GM19328 (cell line): ENCODE results near the gene FAM81B.

ENCODE experiments used
- ATAC-seq: cut with Tn5 transposase; IDR thresholded peaks from one replicate; pipeline ENCODE4 v1.9.1; 2021; ENCODE audit warnings: mild to moderate bottlenecking, moderate library complexity; ENCODE audit not compliant: unreplicated experiment

FAM81B gene

GRCh38 chr5:95454536-95454935 is 63.4 kb downstream of the FAM81B start:
- ATAC-seq, result no peak

GRCh38 chr5:95460665-95461064 is 69.5 kb downstream of the FAM81B start:
- no peak for ATAC-seq

GRCh38 chr5:95471487-95471886 is 80.3 kb downstream of the FAM81B start:
- ATAC-seq, result no peak

- no peak for ATAC-seq
Measured at GRCh38 chr5:95471942-95472341, 80.8 kb downstream of the FAM81B start.

GRCh38 chr5:95484421-95484820 is 93.3 kb downstream of the FAM81B start:
- ATAC-seq, result no peak

GRCh38 chr5:95486191-95486590 is 95.0 kb downstream of the FAM81B start:
- ATAC-seq, result no peak

GRCh38 chr5:95487880-95488279 is 96.7 kb downstream of the FAM81B start:
- ATAC-seq, result no peak
